Adrenal gland (tissue), 5 donors: ENCODE results near the gene RNF25.

Experiments used
- POLR2A ChIP-seq, 2 donors: fragments of 450-650 bp; IDR thresholded peaks; one replicate each; pipeline ENCODE4 v1.6.1; 2017; ENCODE audit warnings: antibody characterized with exemption in 2 of 2, mild to moderate bottlenecking in 2 of 2, moderate library complexity in 1 of 2
- TF ChIP-seq, protein P1 (sequence below), 6 experiments: fragments of 450-650 bp in 4 of 6; fragments of 200-600 bp in 2 of 6; sonication (generic) in 1 of 6; IDR thresholded peaks; 1 replicate in 5 of 6; 2 replicates in 1 of 6; pipeline versions ENCODE4 v1.5.1 to v1.8.0; 2016 to 2021; ENCODE audit warnings: antibody characterized with exemption in 6 of 6, mild to moderate bottlenecking in 2 of 6, moderate library complexity in 1 of 6
- donor health status: DM: no; HTN: no; CAD: no.

DNA sequence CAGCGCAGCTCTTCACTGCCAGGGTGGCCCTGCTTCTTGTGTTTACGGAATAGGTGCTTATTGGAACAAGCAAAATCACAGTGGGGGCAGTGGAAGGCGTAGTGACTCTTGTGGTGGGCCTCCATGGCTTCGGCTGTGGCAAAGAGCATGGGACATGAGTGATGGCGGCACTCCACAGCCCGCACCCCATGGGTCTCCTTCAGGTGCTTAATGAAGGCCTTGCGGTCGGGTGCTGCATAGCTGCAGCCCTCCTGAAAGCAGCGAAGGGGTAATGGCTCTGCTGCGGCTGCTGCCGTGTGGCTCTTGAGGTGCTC, 23.1 kb downstream of the RNF25 start:
- TF ChIP-seq POLR2A (IDR thresholded peaks at IDR 0.05): no peak
- TF ChIP-seq, protein P1, sequence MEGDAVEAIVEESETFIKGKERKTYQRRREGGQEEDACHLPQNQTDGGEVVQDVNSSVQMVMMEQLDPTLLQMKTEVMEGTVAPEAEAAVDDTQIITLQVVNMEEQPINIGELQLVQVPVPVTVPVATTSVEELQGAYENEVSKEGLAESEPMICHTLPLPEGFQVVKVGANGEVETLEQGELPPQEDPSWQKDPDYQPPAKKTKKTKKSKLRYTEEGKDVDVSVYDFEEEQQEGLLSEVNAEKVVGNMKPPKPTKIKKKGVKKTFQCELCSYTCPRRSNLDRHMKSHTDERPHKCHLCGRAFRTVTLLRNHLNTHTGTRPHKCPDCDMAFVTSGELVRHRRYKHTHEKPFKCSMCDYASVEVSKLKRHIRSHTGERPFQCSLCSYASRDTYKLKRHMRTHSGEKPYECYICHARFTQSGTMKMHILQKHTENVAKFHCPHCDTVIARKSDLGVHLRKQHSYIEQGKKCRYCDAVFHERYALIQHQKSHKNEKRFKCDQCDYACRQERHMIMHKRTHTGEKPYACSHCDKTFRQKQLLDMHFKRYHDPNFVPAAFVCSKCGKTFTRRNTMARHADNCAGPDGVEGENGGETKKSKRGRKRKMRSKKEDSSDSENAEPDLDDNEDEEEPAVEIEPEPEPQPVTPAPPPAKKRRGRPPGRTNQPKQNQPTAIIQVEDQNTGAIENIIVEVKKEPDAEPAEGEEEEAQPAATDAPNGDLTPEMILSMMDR (IDR thresholded peaks at IDR 0.05): no peak
